D721Med (cell line): ENCODE measurements around the gene CD80.

Source experiments
- DNase-seq: peaks from one replicate; pipeline ENCODE4 v3.0.0; 2011; ENCODE audit warnings: low spot score; ENCODE audit not compliant: insufficient read length
- FAIRE-seq: peaks from 2 replicates; lab custom pipeline; 2011; peaks lifted over from hg19 to GRCh38; lab: Jason Lieb, UNC
- TF ChIP-seq, protein P1 (sequence below): IDR thresholded peaks from 2 replicates; pipeline ENCODE4 v1.5.1; 2012; ENCODE audit warnings: mild to moderate bottlenecking, control low read depth; ENCODE audit not compliant: insufficient read depth; ENCODE audit errors: missing control alignments

Gene CD80

DNA sequence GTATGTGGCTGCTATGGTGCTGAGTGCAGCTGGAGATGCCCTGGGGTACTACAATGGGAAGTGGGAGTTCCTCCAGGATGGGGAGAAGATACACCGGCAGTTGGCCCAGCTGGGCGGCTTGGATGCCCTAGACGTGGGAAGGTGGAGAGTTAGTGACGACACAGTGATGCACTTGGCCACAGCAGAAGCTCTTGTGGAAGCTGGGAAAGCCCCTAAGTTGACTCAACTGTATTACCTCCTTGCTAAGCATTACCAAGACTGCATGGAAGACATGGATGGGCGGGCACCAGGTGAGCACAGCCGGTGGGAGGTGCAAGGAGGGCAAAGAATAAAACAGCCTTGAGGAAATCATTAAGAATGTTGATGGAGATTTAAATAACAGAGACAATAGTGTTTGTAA is 22.8 kb upstream of the CD80 start:
- FAIRE-seq (no peak), DNase-seq (no peak)
- TF ChIP-seq, protein P1, sequence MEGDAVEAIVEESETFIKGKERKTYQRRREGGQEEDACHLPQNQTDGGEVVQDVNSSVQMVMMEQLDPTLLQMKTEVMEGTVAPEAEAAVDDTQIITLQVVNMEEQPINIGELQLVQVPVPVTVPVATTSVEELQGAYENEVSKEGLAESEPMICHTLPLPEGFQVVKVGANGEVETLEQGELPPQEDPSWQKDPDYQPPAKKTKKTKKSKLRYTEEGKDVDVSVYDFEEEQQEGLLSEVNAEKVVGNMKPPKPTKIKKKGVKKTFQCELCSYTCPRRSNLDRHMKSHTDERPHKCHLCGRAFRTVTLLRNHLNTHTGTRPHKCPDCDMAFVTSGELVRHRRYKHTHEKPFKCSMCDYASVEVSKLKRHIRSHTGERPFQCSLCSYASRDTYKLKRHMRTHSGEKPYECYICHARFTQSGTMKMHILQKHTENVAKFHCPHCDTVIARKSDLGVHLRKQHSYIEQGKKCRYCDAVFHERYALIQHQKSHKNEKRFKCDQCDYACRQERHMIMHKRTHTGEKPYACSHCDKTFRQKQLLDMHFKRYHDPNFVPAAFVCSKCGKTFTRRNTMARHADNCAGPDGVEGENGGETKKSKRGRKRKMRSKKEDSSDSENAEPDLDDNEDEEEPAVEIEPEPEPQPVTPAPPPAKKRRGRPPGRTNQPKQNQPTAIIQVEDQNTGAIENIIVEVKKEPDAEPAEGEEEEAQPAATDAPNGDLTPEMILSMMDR = no peak

DNA sequence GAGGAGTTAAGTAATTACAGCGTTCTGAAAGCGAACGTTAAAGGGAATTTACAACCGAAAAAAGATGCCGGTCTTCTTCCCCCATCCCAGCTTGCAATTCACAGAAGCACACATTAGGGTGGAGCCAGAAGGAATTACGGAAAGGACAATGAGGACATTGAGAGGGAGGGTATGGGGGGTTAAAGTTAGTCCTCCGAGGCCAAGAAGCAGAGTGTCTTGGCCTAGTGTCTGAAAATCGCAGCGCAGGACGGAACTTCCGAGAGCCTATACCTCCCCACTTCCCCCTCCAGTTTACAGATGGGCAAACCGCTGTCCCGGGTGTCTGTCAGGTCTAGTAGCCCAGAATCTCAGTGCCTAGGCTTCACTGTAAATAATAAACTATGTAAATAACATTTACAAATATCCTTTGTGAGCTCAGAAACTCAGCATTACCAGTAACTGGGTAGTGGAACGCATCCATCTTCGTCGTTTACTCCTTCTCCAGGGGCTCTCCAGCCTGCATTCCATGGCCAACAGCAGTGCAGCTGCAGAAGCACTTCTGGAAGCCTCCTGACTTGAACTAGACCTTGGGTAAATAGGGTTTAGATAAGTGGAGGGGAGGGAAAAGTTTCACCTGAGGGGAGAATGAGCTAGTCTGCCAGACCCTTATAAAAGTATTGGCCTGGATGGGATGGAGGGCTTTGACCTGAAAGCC is 20.8 kb upstream of the CD80 start:
- TF ChIP-seq, protein P1 = no peak
- no peak for DNase-seq
- no peak for FAIRE-seq

DNA sequence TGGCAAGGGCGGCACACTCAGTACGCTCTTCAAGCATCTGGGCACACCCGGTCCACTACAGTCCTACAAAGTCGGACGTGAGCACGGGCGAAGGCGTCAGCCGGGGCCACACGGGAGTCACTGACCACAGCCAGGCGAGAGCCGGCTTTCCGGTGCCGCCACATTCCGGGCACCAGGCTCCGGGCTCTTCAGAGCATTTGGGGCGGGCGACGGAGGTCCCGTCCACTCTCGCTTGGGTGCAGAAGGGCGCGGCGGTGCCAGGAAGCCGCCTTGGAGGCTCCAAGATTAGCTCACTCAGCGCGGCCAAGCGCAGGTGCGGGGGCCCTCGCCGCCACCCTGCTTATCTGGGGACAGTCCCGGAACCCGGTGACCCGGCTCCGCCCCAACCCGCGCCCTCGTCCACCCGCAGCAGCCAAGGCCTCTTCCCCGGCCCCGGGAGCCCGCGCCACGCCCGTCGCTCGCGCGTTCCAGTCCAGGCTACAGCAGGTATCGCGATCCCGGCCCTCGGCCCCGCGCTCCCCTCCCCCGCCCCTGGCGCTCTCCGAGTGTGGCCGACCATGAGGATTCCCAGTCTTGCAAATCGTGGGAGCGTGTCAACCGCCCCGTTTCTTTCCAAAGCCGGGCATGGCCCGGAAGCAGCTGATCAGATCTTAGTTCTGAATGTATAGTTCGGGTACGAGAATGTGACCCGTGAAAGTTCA is 20.1 kb upstream of the CD80 start, which contains the start of gene ADPRH:
Gene ADPRH (plus strand): TSS at position 127 of the 701 bp plus-strand sequence. CDS start 2,678 bp downstream, outside the sequence.
- TF ChIP-seq, protein P1 = no peak
- DNase-seq = no peak
- FAIRE-seq = no peak

DNA sequence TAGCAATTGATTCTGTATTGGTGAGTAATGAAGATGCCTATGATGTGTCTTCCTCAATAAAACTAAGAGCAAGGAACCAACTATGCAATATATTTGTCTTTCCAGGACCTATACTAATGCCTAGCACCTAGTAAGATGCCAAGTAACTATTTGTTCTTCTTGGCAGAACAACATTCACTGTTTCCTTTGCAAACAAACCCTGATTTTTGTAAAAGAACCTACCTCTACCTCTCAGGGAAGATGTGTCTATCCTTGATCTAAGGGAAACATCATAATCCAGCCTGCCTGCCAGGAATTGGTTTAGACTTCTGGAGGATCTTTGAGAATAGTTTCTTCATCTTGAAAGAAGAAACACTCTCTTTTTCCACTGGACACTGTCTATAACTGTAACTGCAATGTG is 16.1 kb upstream of the CD80 start:
- TF ChIP-seq, protein P1 = no peak
- FAIRE-seq = no peak
- no peak for DNase-seq

DNA sequence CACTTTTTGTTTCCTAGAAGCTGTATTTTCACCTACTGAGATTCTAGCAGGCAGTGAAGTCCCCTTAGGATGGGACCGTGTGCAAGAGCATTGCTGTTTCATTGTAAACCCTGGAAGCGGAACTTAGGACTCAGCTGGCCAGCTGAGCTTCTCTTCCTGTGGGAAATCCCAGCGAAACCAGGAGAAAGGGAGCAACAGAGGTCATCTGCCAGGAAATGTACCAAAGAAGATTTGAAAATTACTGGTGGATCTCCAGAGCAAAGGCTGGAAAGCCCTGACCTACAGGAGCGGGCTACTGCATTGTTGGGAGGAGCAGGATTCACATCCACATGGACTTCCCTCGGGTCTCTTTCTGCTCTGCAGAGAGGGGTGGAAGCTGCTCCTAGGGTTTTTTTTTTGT is 12.3 kb upstream of the CD80 start:
- FAIRE-seq = no peak
- no peak for DNase-seq
- TF ChIP-seq, protein P1 = no peak

DNA sequence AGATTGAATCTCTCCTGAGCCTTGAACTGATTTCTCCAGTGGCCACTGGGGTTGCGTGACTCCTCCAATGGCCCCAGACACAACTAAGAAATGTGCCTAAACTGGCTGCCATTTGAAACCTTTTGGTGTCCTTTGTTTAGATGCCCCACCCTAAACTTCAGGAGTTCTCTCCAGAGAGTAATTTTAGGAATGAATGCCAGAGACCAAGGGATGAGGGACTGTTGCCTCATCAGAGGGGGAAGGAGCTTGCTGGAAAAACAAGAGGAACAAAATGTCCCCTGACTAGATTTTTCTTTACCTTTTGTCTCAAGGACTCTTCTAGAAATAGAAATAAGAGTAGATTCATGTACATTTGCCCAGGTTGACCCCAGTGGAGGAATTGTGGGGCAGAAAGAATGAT is 11.8 kb upstream of the CD80 start:
- TF ChIP-seq, protein P1 = no peak
- DNase-seq = no peak
- no peak for FAIRE-seq

DNA sequence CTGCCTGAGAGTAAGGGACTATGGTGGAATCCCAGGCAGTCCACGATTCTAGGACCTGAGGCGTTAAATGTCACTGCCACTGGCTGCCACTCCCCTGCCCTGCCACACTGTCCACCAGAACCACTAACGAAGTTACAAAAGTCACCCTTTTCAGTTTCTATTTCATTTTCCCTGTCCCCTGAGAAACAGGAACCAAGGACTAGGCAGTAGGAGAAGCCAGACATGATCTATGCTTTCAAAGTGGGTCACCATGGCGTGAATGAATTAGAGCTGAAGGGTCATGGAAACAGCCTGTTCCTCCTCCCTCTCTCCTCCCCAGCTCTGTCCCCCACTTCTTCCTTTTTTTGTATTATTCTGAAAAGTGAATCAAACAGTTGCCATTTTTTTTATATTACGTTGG is 10.8 kb upstream of the CD80 start:
- TF ChIP-seq, protein P1 = no peak
- FAIRE-seq (no peak), DNase-seq (no peak)
